WTC11 (cell line): Measurements from ENCODE around the gene GPATCH8. TPM values are rescaled to one million over a fixed set of nuclear protein-coding genes. Genes with fewer than 3 reads are reported as not detected.

Experiments used
- ATAC-seq: fragments of 200-7000 bp; cut with Tn5 transposase; 2 replicates; pipeline ENCODE4 v1.10.0; 2021; ENCODE audit warnings: mild to moderate bottlenecking, moderate library complexity
- CTCF ChIA-PET: fragments of 300-600 bp; sonication (Branson Sonifier 250); formaldehyde crosslinking; loops from one replicate; lab custom pipeline; 2021; ENCODE audit warnings: antibody characterized with exemption; lab: Charles Lee
- POLR2A ChIA-PET: fragments of 350-600 bp; sonication (Branson Sonifier 250); formaldehyde crosslinking; loops from one replicate; lab custom pipeline; 2021; ENCODE audit warnings: antibody characterized with exemption; lab: Charles Lee
- DNase-seq: peaks from one replicate; pipeline ENCODE4 v3.0.0; 2021; ENCODE audit warnings: low spot score
- H3K27ac Mint-ChIP-seq: 2 replicates; pipeline ENCODE4 v1.8.0; 2021; ENCODE audit warnings: mixed read lengths
- H3K27me3 Mint-ChIP-seq: 2 replicates; pipeline ENCODE4 v1.8.0; 2021; ENCODE audit warnings: low read depth, mild to moderate bottlenecking, moderate library complexity, mixed read lengths
- H3K36me3 Mint-ChIP-seq: 2 replicates; pipeline ENCODE4 v1.8.0; 2021; ENCODE audit warnings: mixed read lengths
- H3K4me1 Mint-ChIP-seq: 2 replicates; pipeline ENCODE4 v1.8.0; 2022; ENCODE audit warnings: mixed read lengths
- H3K4me3 Mint-ChIP-seq: 2 replicates; pipeline ENCODE4 v1.8.0; 2021; ENCODE audit warnings: mild to moderate bottlenecking, moderate library complexity, mixed read lengths
- H3K9me3 Mint-ChIP-seq: 2 replicates; pipeline ENCODE4 v1.8.0; 2021; ENCODE audit warnings: mixed read lengths
- CREM ChIP-seq: sonication (generic); formaldehyde crosslinking; IDR thresholded peaks from 2 replicates; pipeline ENCODE4 v1.8.1; 2022; ENCODE audit warnings: mild to moderate bottlenecking, missing genetic modification reagents, moderate library complexity
- ERG ChIP-seq: fragments of 250-450 bp; sonication (Bioruptor Pico); IDR thresholded peaks from 2 replicates; pipeline ENCODE4 v1.8.0; 2021; ENCODE audit warnings: mild to moderate bottlenecking
- HMGA2 ChIP-seq: fragments of 250-450 bp; sonication (Bioruptor Pico); IDR thresholded peaks from 2 replicates; pipeline ENCODE4 v1.4.0; 2021; ENCODE audit warnings: mild to moderate bottlenecking, moderate library complexity
- NFATC4 ChIP-seq: fragments of 250-450 bp; sonication (Bioruptor Pico); IDR thresholded peaks from 2 replicates; pipeline ENCODE4 v1.9.0; 2021; ENCODE audit warnings: mild to moderate bottlenecking
- NFYB ChIP-seq: sonication (generic); formaldehyde crosslinking; conservative IDR thresholded peaks from 2 replicates; pipeline ENCODE4 v1.8.0; 2022; ENCODE audit warnings: low read depth, missing genetic modification reagents
- RORB ChIP-seq: fragments of 250-450 bp; sonication (Bioruptor Pico); IDR thresholded peaks from 2 replicates; pipeline ENCODE4 v1.9.0; 2021; ENCODE audit warnings: mild to moderate bottlenecking
- SMAD3 ChIP-seq: sonication (generic); formaldehyde crosslinking; IDR thresholded peaks from 2 replicates; pipeline ENCODE4 v1.8.0; 2022; ENCODE audit warnings: missing genetic modification reagents, mild to moderate bottlenecking, borderline replicate concordance
- SMAD4 ChIP-seq: sonication (generic); formaldehyde crosslinking; IDR thresholded peaks from 2 replicates; pipeline ENCODE4 v1.8.0; 2022; ENCODE audit warnings: mild to moderate bottlenecking, missing genetic modification reagents
- SOX15 ChIP-seq: fragments of 250-450 bp; sonication (Bioruptor Pico); IDR thresholded peaks from 2 replicates; pipeline ENCODE4 v1.9.0; 2021; ENCODE audit warnings: mild to moderate bottlenecking
- SP1 ChIP-seq: sonication (generic); formaldehyde crosslinking; conservative IDR thresholded peaks from 2 replicates; pipeline ENCODE4 v1.8.1; 2022; ENCODE audit warnings: missing genetic modification reagents
- USF2 ChIP-seq: sonication (generic); formaldehyde crosslinking; IDR thresholded peaks from 2 replicates; pipeline ENCODE4 v1.8.1; 2023; ENCODE audit warnings: mild to moderate bottlenecking, missing genetic modification reagents, moderate library complexity
- ZNF121 ChIP-seq: sonication (generic); formaldehyde crosslinking; IDR thresholded peaks from 2 replicates; pipeline ENCODE4 v1.8.0; 2023; ENCODE audit warnings: missing genetic modification reagents
- ZNF232 ChIP-seq: sonication (generic); formaldehyde crosslinking; IDR thresholded peaks from 2 replicates; pipeline ENCODE4 v1.8.0; 2022; ENCODE audit warnings: mild to moderate bottlenecking, missing genetic modification reagents
- ZNF281 ChIP-seq: sonication (generic); formaldehyde crosslinking; IDR thresholded peaks from 2 replicates; pipeline ENCODE4 v1.8.0; 2023; ENCODE audit warnings: mild to moderate bottlenecking, missing genetic modification reagents
- ZNF512 ChIP-seq: sonication (generic); formaldehyde crosslinking; IDR thresholded peaks from 2 replicates; pipeline ENCODE4 v1.8.1; 2022; ENCODE audit warnings: missing genetic modification reagents, borderline replicate concordance
- ZNF532 ChIP-seq: fragments of 250-450 bp; sonication (Bioruptor Pico); IDR thresholded peaks from 2 replicates; pipeline ENCODE4 v1.9.0; 2021; ENCODE audit warnings: mild to moderate bottlenecking, borderline replicate concordance
- ZNF671 ChIP-seq: fragments of 250-450 bp; sonication (Bioruptor Pico); IDR thresholded peaks from 2 replicates; pipeline ENCODE4 v1.8.0; 2021; ENCODE audit warnings: mild to moderate bottlenecking
- total RNA-seq: library from RNA; stranded (reverse); gene quantifications from 3 replicates; pipeline ENCODE4 v1.2.3, GENCODE V29; 2021

GPATCH8 gene
- total RNA-seq, 1 experiment from 2014 or later, result 51.9 TPM

GRCh38 chr17:44398692-44399691 lies 104.2 kb downstream of the GPATCH8 start:
- H3K4me3 Mint-ChIP-seq, result no peak overlapping the region
- DNase-seq, result no peak
- no peaks in the 10 kb centered on the region for H3K9me3 Mint-ChIP-seq
- H3K27ac Mint-ChIP-seq, result no peak overlapping the region
- H3K36me3 Mint-ChIP-seq, result peaks cover 39% of the 10 kb centered on the region
- H3K4me1 Mint-ChIP-seq, result 0 out of 2 replicates have a peak, but pooled peaks cover 3% of the 10 kb centered on the region
- H3K27me3 Mint-ChIP-seq, result no peaks in the 10 kb centered on the region; the same call in 1 of the 2 replicates
- POLR2A ChIA-PET, result no interaction called here
- CTCF ChIA-PET, result interaction anchor here (1.0 to 5.0 kb wide), 3 partner anchors 13 to 245 kb away, joined by 3 to 31 read pairs (median 9); no protein-coding TSS in a partner anchor
- TF ChIP-seq ZNF532 (CRISPR knock-in tag), result no peak
- no peak for TF ChIP-seq ZNF232 (CRISPR knock-in tag)
- ATAC-seq, result no peak

- DNase-seq, result no peak
- peaks cover 10% of the 10 kb centered on the region for H3K4me1 Mint-ChIP-seq
- H3K9me3 Mint-ChIP-seq, result no peaks in the 10 kb centered on the region
- H3K27me3 Mint-ChIP-seq, result no peaks in the 10 kb centered on the region; the same call in 1 of the 2 replicates
- POLR2A ChIA-PET, result no interaction called here
- TF ChIP-seq ZNF512 (CRISPR knock-in tag) (no peak), RORB (CRISPR knock-in tag) (no peak), SMAD3 (CRISPR knock-in tag) (no peak), ZNF121 (no peak)
- peaks cover 38% of the 10 kb centered on the region for H3K36me3 Mint-ChIP-seq
- H3K27ac Mint-ChIP-seq, result no peak overlapping the region
- no peak for ATAC-seq
- H3K4me3 Mint-ChIP-seq, result no peak overlapping the region
- CTCF ChIA-PET, result interaction anchor here (5.0 kb wide), 1 partner anchor 125 kb away, joined by 31 read pairs; no protein-coding TSS in a partner anchor
Observed at GRCh38 chr17:44397479-44398440, 105.4 kb downstream of the GPATCH8 start.

- ATAC-seq, result no peak
- H3K36me3 Mint-ChIP-seq, result peaks cover 35% of the 10 kb centered on the region
- POLR2A ChIA-PET, result no interaction called here
- no peak overlapping the region; the same call in 1 of the 2 replicates for H3K27ac Mint-ChIP-seq
- no peaks in the 10 kb centered on the region for H3K9me3 Mint-ChIP-seq
- DNase-seq, result no peak
- no peak for TF ChIP-seq ZNF671 (CRISPR knock-in tag)
- TF ChIP-seq CREM, result no peak
- TF ChIP-seq SMAD4 (CRISPR knock-in tag), result no peak
- no peak for TF ChIP-seq NFYB (CRISPR knock-in tag)
- no peak for TF ChIP-seq SOX15 (CRISPR knock-in tag)
- no peak for TF ChIP-seq ZNF281 (CRISPR knock-in tag)
- TF ChIP-seq ERG (CRISPR knock-in tag), result no peak
- TF ChIP-seq HMGA2 (CRISPR knock-in tag), result no peak
- no peak for TF ChIP-seq NFATC4 (CRISPR knock-in tag)
- no peak for TF ChIP-seq SP1 (CRISPR knock-in tag)
- no peak for TF ChIP-seq USF2 (CRISPR knock-in tag)
- peaks cover 10% of the 10 kb centered on the region for H3K4me1 Mint-ChIP-seq
- CTCF ChIA-PET, result no interaction called here
- H3K27me3 Mint-ChIP-seq, result no peaks in the 10 kb centered on the region; the same call in 1 of the 2 replicates
- no peak overlapping the region for H3K4me3 Mint-ChIP-seq
Observed at GRCh38 chr17:44396946-44397345, 106.3 kb downstream of the GPATCH8 start.
